Frontal cortex (tissue), 4 donors: ENCODE results near the gene BHMT. TPM values are rescaled to one million over a fixed set of nuclear protein-coding genes. Genes with fewer than 3 reads are reported as not detected.
A peak's percentile ranks its signal among the peaks of the same experiment; 100 is the strongest.

Source experiments
- DNase-seq, 2 donors: peaks; one replicate each; pipeline ENCODE4 v3.0.0; 2012; ENCODE audit warnings: low spot score in 2 of 2
- FAIRE-seq: peaks from 2 replicates; lab custom pipeline; 2012; peaks lifted over from hg19 to GRCh38; lab: Jason Lieb, UNC
- total RNA-seq: library from RNA; depleted of rRNA; stranded (reverse); fragments of >200 nt; gene quantifications from one replicate; pipeline ENCODE4 v1.2.3, GENCODE V29; 2014
- donor health status: control.
- donor health status: control.
- donor health status: control.

BHMT gene, protein sequence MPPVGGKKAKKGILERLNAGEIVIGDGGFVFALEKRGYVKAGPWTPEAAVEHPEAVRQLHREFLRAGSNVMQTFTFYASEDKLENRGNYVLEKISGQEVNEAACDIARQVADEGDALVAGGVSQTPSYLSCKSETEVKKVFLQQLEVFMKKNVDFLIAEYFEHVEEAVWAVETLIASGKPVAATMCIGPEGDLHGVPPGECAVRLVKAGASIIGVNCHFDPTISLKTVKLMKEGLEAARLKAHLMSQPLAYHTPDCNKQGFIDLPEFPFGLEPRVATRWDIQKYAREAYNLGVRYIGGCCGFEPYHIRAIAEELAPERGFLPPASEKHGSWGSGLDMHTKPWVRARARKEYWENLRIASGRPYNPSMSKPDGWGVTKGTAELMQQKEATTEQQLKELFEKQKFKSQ
- total RNA-seq: 2.4 TPM

DNA sequence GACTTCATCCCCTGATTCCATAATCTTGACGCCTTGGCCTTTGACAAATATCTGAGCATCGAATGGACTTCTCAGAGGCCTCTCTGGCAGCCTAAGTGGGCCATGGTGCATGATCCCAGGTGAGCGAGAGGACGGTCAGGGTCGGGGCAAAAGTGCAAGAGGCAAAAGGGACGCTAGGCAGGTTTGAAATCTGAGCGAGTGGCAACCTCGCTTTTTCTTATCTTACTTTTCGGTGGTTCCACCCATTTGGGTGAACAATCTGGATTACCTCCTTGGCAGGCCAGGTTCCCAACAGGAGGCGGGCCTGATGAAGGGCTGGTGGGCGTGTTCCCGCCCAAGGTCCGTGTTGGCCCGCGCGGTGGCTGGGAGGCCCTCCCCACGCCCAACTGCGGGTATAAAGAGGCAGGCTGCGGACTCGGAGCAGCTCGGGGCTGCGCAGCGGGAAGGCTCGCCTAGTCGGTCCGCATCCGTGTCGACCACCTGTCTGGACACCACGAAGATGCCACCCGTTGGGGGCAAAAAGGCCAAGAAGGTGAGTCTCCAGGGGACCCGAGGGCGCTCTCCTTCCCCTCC is at the start of gene BHMT:
Gene BHMT (plus strand): TSS at position 423 of the 573 bp plus-strand sequence. CDS start 77 bp downstream, at position 500.
- FAIRE-seq (no peak), DNase-seq (no peak)

DNA sequence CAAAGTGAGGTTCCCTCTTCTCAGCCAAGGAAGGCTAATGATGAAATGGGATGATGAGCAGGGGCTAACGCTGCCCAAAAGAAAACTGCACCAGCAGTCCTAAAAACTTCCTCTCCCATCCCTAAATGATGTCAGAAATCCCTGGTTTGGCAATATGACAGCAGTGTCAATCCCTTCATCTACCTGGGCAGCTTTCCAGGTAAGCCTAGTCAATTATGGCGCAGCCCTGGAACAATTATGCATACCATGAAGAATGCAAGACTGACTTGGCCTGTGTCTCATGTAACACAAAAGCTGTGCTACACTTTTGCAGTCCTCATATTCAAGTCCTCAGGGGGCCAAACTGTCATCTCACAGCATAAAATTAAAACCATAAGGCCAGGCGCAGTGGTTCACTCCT is 49.2 kb upstream of the BHMT start:
- DNase-seq (no peak), FAIRE-seq (no peak)

DNA sequence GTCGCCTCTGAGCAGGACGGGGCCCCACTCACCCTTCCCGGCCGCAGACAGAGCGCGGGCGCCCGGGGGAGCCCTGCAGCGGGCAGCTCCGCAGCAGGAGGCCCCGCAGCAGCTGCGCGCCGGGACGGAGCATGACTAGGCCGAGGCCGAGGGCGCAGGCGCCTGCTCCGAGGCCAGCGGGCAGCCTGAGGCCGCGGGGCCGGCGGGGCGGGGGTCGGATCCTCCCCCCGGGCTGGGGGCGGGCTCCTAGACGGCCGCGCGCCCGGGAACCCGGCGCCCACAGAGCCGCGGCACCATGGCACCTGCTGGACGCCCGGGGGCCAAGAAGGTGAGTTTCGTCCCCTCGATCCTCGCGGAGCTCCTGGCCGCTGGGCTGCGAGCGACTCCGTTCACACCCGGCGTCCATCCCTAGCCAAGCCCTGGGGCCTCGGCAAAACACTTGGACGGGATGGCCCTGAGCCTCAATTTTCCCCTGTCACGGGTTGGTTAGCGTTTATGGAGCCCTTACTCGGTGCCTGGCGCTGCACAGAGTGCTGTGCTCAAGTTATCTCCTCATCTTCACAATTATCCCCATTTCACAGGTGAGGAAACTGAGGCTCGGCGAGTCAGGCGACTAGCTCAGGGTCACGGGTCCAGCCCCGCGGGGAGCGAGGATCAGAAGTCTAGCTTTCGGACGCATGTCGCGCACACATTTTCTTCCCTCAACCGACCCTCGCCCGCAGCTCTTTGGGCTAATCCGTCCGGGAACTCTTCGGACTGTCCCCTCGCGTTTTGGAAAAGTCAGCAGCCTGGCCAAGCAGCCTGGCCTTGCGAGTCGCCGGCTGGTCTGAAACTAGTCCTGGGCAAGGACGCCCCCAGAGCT is 41.9 kb upstream of the BHMT start, which contains the start of the genes BHMT2 and DMGDH:
Gene BHMT2 (plus strand): TSS at position 280 of the 862 bp plus-strand sequence. CDS start 16 bp downstream, at position 296.
Gene DMGDH (minus strand): TSS at position 187 of the 862 bp plus-strand sequence. CDS start 54 bp downstream, at position 133.
- DNase-seq (peak in 1 of 2 donors; percentile 38), FAIRE-seq (no peak)

- no peak for FAIRE-seq
- DNase-seq: no peak
Measured at GRCh38 chr5:79070350-79070667, 41.3 kb upstream of the BHMT start.

- DNase-seq: no peak
- FAIRE-seq: no peak
Measured at GRCh38 chr5:79074641-79075040, 37.0 kb upstream of the BHMT start.

- DNase-seq (no peak), FAIRE-seq (no peak)
Measured at GRCh38 chr5:79075646-79076426, 35.8 kb upstream of the BHMT start.

DNA sequence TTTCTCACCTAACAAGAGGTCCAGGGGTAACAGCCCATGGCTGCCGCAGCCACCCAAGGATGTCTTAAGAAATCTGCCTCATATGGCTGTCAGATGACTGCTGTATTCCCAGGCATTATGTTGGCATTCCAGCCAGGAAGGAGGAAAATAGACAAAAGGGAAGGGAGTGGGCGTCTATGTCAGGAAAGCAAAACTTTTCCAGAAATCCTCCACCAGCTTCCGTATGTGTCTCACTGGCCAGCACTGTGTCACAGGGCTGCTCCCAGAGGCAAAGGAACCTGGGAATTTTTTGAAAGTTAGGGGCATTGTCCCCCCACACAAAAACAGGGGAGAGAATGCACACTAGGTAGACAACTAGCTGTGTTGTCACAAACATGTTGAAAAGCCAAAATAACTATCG is 34.8 kb upstream of the BHMT start:
- no peak for DNase-seq
- FAIRE-seq: no peak

- no peak for FAIRE-seq
- DNase-seq: no peak
Measured at GRCh38 chr5:79077680-79078365, 33.8 kb upstream of the BHMT start.

DNA sequence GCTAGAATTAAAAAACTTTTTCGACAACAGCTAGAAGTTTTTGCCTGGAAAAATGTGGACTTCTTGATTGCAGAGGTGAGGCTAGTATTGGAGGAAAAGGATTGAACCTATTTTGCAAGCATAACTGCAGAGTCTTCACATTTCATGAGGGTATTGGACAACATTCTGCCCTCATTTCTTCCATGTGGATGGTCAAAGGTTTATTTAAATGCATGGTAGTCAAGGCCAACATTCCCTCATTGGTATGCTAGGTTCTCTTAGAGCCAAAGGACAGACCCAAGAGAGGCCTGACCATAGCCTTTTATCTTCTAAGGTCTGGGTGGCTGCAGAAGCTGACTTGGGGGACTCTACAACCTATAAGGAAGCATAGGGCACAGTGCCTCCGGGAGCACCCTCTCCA is 30.8 kb upstream of the BHMT start:
- FAIRE-seq: no peak

DNA sequence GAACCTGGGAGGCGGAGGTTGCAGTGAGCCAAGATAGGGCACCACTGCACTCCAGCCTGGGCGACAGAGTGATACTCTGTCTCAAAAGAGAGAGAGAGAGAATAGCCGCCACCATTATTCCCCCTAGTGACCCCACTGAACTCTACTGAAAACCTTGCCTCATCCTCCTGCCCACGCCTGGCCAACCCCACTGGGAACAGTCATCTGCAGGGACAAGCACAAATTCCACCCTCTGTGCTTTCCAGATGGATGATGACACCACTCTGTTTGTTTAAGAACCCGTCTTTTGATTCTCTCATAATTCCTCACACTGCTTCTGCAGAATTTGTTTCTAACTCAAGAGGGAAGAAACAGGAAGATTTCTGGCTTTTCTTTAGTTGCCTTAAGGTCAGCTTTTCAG is 29.8 kb upstream of the BHMT start:
- no peak for DNase-seq
- no peak for FAIRE-seq

More for the DNA sequence above, 30.8 kb upstream of the BHMT start:
- DNase-seq: no peak

DNA sequence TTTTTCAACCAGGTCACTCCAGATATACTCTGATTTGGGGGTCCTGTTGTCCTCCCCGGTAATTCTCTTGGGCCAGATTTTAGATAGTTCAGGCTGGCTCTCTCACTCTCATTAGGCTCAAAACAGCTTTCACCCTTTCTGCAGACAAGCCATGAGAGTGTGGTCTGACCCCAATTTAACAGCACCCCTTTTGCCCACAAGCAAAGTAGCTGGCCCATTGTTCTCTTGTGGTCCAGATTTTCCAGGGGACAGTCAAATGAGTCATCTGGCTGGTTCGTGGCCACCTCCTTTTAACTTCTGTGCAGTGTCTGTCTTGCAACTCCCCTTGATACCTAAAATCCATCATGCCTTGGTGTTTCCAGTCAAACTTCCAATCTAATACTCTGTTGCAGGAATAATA is 25.5 kb upstream of the BHMT start:
- FAIRE-seq (no peak), DNase-seq (no peak)

GRCh38 chr5:79088507-79088906 is 23.1 kb upstream of the BHMT start:
- DNase-seq: no peak
- FAIRE-seq: no peak

DNA sequence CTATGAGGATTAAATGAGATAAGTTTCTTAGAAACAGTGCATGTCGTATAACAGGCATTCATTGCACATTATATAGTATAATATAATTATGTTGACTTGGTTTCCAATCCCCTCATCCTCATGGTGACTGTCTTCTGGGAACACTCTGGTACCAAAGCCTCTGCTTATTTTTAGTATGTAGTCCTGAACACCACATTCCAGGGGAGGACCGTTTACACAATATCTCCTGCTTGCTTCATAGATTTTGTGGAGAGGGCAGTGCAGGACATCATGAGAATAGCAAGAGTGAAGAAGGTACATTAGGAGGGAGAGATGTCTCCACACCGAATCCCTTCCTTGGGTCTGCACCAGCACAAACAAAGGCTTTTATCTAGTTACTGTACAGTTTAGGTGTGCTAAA is 20.5 kb upstream of the BHMT start:
- FAIRE-seq: no peak

GRCh38 chr5:79093762-79094161 is 17.8 kb upstream of the BHMT start:
- no peak for DNase-seq
- FAIRE-seq: no peak

More for the DNA sequence above, 20.5 kb upstream of the BHMT start:
- no peak for DNase-seq

GRCh38 chr5:79105868-79106267 is 5.7 kb upstream of the BHMT start:
- DNase-seq: no peak
- FAIRE-seq: no peak

DNA sequence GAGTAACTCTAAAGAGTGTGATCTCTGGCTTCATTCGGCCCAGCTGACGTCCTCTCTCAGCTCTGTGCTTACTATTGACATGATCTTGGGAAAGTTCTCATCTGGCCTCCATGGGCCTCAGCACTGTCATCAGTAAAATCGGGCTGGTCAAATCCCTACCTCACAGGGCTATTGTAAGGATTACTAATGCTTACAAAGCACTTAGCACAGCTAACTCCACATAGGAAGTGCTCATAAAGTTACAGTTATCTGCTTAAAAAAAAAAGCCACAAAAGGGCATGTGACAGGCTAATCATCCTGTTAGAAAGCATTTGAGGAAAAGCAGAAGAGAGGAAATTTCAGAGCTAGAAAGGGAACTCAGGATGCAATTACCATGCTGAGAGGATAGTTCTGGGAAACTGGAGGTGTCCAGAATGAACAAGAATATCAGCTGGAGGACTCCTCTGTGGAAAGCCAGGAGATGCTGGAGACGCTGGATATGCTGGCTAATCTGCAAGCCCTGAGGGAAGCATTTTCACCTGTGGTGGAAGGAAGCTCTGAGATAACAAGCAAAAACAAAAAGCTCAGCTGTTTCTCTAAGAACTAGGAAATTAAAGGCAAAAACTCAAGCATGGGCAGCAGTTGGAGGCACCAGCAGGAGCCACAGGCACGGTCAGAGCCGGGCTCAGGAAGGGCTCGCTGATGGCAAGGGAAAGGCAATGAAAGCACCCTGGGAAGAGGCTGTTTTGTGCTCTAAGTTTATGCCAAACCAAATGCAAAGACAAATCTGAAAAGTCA is 4.4 kb upstream of the BHMT start:
- DNase-seq (no peak), FAIRE-seq (no peak)

DNA sequence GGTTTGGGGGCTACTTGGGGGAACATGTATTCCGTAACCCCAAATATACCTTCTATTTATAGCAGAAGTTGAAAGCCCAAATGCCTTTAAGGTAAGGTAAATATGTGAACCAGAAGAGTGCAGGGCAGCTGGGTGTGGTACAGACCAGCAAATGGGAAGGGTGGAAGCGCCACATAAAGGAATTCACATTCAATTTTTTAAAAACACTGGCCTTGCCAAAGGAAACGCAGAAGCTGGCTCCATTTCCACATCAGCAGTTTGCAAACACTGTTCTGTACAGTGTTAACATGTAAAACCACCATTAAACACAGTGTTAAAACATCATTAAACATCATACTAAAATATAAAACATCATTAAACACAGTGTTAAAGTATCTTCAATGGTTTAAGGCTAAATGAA is 3.5 kb upstream of the BHMT start:
- no peak for DNase-seq
- no peak for FAIRE-seq

GRCh38 chr5:79108792-79109191 is 2.8 kb upstream of the BHMT start:
- FAIRE-seq (no peak), DNase-seq (no peak)
